Activated T-cell treated with anti-CD3 and anti-CD28 coated beads, Interleukin-2, amount 50 U/mL, for 4 hours (primary cell): ENCODE data around the gene EDA. TPM values are rescaled to one million over a fixed set of nuclear protein-coding genes. Genes with fewer than 3 reads are reported as not detected.

Experiments used
- ATAC-seq, 2 donors: fragments of 200-7000 bp; cut with Tn5 transposase; one replicate each; pipeline ENCODE4 v1.10.0; 2021
- DNase-seq: peaks from one replicate; pipeline ENCODE4 v3.0.0-alpha.2; 2020
- H3K27me3 Mint-ChIP-seq: one replicate; pipeline ENCODE4 v1.8.0; 2021; ENCODE audit warnings: low read depth, mixed read lengths
- H3K36me3 Mint-ChIP-seq: one replicate; pipeline ENCODE4 v1.8.0; 2022; ENCODE audit warnings: mixed read lengths; ENCODE audit not compliant: insufficient read depth
- H3K4me1 Mint-ChIP-seq: one replicate; pipeline ENCODE4 v1.8.0; 2021; ENCODE audit warnings: low read depth, mixed read lengths
- H3K4me3 Mint-ChIP-seq: one replicate; pipeline ENCODE4 v1.8.0; 2021; ENCODE audit warnings: mild to moderate bottlenecking, moderate library complexity, mixed read lengths
- H3K9me3 Mint-ChIP-seq: one replicate; pipeline ENCODE4 v1.8.0; 2021; ENCODE audit warnings: mixed read lengths
- total RNA-seq, 3 donors: library from RNA; stranded (reverse); gene quantifications; one replicate each; pipeline ENCODE4 v1.2.1, GENCODE V29; 2021

EDA gene
- total RNA-seq, 3 donors from 2014 or later = 0.42 to 2.6 (median 1.2) TPM

DNA sequence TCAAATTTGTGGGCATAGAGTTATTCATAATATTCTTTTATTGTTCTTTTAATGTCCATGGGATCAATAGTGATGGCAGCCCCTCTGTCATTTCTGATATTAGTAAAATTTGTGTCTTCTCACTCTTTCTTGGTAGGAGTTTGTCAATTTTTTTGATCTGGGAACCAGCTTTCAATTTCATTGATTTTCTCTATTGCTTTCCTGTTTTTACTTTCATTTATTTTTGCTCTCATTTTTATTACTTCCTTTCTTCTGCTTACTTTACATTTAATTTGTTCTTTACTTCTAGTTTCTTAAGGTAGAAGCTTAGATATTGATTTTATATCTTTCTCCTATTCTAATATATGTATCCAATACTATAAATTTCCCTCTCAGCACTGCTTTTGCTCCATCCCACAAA lies 393.1 kb downstream of the EDA start:
- H3K9me3 Mint-ChIP-seq = no peaks in the 10 kb centered on the region
- no peak for ATAC-seq
- DNase-seq = no peak
- H3K36me3 Mint-ChIP-seq = no peaks in the 10 kb centered on the region
- H3K27me3 Mint-ChIP-seq = no peaks in the 10 kb centered on the region
- peaks cover 7% of the 10 kb centered on the region for H3K4me1 Mint-ChIP-seq
- no peak overlapping the region for H3K4me3 Mint-ChIP-seq

DNA sequence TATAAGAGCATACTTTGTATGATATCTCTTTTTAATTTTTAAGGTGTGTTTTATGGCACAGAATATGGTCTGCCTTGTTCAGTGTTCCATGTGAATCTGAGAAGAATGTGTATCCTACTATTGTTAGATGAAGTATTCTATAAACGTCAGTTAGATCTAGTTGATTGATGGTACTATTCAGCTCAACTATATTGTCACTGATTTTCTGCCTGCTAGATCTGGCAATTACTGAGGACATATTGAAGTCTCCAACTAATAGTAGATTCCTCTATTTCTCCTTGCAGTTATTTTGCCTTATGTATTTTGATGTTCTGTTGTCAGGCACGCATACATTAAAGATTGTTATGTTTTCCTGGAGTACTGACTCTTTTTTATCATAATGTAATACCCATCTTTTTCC lies 394.1 kb downstream of the EDA start:
- no peak for DNase-seq

DNA sequence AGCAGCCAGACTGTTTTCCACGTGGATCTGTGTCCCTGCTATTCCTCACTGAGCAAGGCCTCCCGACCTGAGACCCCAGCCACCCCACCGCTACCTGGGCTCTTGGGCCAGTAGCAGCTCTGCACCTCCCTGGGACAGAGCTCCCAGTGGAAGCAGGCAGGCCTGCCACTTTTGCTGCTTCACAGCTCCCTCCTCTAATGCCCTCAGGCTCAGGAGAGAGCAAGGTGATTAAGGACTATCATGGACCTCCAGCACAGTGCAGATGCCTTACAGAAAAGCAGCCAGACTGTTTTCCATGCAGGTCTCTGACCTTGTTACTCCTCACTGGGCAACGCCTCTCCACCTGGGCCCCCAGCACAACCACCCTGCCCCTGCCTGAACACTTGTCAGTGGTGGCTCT lies 396.8 kb downstream of the EDA start:
- H3K36me3 Mint-ChIP-seq = no peaks in the 10 kb centered on the region

More for the DNA sequence above, 394.1 kb downstream of the EDA start:
- Mint-ChIP-seq H3K9me3 (no peaks in the 10 kb centered on the region), H3K36me3 (no peaks in the 10 kb centered on the region), H3K4me3 (no peak overlapping the region), H3K27me3 (no peaks in the 10 kb centered on the region), H3K4me1 (peaks cover 14% of the 10 kb centered on the region)
- ATAC-seq = no peak

DNA sequence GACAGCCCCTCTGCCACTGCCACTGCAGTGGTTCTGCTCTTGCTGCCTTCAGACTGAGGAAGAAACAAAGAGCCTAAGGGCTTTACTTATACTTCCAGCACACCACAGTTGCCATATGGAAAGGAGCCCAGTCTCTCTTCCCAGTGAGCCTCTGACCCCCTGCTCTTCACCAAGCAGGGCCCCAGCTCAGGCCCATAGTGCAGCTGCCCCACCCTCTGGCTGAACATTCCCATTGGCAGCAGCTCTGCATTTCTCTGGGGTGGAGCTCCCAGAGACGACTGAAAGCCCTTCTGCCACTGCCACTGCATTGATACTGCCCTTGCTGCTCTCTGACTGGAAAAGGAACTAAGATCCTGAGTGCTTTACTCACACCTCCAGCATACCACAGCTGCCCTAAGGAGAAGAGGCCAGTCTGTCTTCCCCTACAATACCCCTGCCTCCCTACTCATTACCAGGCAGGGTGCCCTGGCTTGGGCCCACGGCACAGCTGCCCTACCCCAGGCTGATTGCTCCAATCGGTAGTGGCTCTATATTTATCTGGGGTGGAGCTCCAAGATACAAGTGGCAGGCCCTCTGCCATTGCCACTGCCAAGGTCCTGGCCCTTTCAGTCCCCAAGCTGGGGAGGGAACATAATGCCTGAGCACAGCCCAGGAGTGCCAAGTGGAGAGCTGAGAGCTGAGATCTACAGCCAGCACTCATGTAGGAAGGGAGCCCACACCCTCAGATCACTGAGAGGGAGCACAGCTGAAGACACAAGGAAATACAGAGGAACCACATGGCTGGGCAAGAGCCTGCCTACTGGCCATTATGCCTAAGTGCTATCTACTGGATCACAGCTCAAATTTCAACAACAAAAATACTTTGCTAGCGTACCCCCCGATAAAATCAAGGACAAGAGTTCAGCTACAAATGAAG lies 397.8 kb downstream of the EDA start:
- Mint-ChIP-seq H3K9me3 (no peaks in the 10 kb centered on the region), H3K27me3 (no peaks in the 10 kb centered on the region), H3K4me3 (no peak overlapping the region), H3K4me1 (peaks cover 36% of the 10 kb centered on the region), H3K36me3 (no peaks in the 10 kb centered on the region)
- DNase-seq (no peak), ATAC-seq (no peak)

More for the DNA sequence above, 396.8 kb downstream of the EDA start:
- H3K9me3 Mint-ChIP-seq = no peaks in the 10 kb centered on the region
- H3K4me3 Mint-ChIP-seq = no peak overlapping the region
- no peaks in the 10 kb centered on the region for H3K27me3 Mint-ChIP-seq
- ATAC-seq (no peak), DNase-seq (no peak)
- H3K4me1 Mint-ChIP-seq = peaks cover 36% of the 10 kb centered on the region

DNA sequence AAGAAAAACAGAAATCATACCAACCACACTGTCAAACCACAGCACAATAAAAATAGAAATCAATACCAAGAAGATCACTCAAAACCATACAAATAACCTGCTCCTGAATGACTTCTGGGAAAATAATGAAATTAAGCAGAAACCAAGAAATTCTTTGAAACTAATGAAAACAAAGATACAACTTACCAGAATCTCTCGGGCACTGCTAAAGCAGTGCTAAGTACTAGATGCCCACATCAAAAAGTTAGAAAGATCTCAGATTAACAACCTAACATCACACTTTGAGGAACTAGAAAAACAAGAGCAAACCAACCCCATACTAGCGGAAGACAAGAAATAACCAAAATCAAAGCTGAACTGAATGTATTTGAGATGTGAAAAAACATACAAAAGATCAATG lies 400.6 kb downstream of the EDA start:
- H3K4me1 Mint-ChIP-seq = peaks cover 36% of the 10 kb centered on the region
- ATAC-seq = no peak
- H3K4me3 Mint-ChIP-seq = no peak overlapping the region

DNA sequence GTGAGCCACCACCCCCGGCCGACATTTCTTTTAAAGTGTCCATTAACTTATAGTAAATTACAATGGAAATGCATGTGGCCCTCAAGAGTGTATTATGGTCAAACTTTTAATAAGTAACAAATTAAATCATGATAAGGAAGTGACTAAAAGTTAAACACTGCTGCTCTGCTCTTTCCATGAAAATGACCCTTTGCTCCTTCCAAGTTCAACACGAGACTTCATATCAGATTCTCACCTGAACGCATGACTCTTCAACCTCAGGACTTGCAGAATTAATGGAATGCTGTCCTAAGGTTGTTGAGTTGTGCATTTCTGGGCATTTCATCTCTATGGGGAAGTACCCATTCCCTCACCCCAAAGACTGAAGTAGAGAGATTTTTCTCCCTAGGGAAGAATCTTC lies 406.7 kb downstream of the EDA start:
- DNase-seq (no peak), ATAC-seq (no peak)
- no peaks in the 10 kb centered on the region for H3K9me3 Mint-ChIP-seq
- no peaks in the 10 kb centered on the region for H3K27me3 Mint-ChIP-seq
- peaks cover 41% of the 10 kb centered on the region for H3K4me1 Mint-ChIP-seq
- H3K4me3 Mint-ChIP-seq = no peak overlapping the region
- no peaks in the 10 kb centered on the region for H3K36me3 Mint-ChIP-seq

More for the DNA sequence above, 400.6 kb downstream of the EDA start:
- DNase-seq = no peak
- H3K27me3 Mint-ChIP-seq = no peaks in the 10 kb centered on the region
- no peaks in the 10 kb centered on the region for H3K36me3 Mint-ChIP-seq
- H3K9me3 Mint-ChIP-seq = no peaks in the 10 kb centered on the region

DNA sequence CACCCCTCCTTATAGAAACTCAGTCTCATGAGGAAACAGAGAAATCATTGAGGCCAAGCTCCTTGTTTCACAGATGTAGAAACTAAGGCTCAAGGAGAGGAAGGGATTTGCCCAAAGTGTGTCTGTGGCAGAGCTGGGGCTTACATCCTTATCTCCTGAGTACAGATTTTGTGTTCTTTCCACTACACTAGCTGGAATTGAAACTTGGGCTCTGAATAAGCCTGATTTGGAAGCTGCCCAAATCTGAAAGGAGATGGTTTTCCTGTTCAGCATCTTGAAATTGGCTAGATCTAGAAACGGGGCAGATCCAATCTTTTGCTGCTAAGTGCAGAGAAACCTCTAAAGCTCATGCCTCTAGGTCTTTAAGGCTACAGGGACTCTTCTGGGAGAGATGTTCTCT lies 409.6 kb downstream of the EDA start:
- Mint-ChIP-seq H3K4me1 (peaks cover 52% of the 10 kb centered on the region), H3K9me3 (no peaks in the 10 kb centered on the region)
- no peak for DNase-seq

DNA sequence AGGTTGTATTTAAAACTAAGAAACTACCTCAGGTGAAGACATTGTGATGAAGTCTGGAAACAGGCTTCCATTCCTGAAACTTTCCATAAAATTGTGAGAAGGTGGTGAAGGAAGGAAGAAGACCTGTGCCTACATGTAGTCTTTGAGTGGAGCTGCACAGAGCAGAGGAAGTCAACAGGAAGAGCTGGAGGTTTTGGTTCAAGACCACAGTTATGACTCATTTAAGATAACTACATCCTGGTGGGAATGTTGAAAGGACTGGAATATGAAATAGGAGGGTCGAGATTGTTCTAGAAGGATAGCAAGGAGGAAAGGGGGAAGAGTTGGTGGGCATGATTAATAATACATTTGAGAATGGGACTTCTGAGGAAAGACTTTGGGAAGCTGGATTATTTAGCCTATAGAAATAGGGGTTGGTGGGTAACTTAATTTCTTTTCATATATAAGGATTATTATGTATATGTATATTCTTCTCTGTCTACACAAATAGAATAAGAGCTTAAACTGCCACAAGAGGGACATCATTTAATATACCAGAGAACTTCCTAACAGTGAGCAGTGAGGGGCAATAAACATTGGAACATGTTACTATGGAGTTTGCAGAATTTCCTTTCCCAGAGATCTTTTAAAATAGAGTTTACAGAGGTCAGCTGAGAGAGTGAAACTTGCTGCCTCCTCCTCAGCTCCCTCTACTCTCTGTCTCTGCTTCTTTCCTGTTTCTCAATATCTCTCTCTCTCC lies 410.4 kb downstream of the EDA start:
- no peak for DNase-seq
- no peak for ATAC-seq
- Mint-ChIP-seq H3K4me3 (no peak overlapping the region), H3K27me3 (no peaks in the 10 kb centered on the region), H3K4me1 (peaks cover 55% of the 10 kb centered on the region), H3K36me3 (no peaks in the 10 kb centered on the region), H3K9me3 (no peaks in the 10 kb centered on the region)

More for the DNA sequence above, 409.6 kb downstream of the EDA start:
- Mint-ChIP-seq H3K36me3 (no peaks in the 10 kb centered on the region), H3K4me3 (no peak overlapping the region), H3K27me3 (no peaks in the 10 kb centered on the region)
- ATAC-seq = no peak

DNA sequence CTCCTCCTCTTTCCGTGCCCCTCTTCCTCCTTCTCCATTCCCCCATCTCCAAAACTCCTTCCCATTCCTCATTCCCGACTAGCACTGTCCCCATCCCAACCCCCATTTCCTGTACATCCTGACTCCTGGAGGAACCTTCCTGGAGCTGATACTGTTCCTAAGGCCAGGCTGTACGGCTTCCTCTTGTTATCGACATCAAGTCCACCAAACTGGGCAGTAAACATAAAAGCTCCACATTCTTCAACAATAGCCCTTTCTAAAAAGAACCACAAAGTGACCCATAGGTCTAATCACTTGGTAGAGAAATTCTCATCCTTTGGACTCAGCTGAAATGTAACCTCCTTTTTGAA lies 410.9 kb downstream of the EDA start:
- H3K36me3 Mint-ChIP-seq = no peaks in the 10 kb centered on the region
- DNase-seq = no peak
- no peaks in the 10 kb centered on the region for H3K27me3 Mint-ChIP-seq
- peaks cover 55% of the 10 kb centered on the region for H3K4me1 Mint-ChIP-seq
- ATAC-seq = no peak
- H3K4me3 Mint-ChIP-seq = no peak overlapping the region
- H3K9me3 Mint-ChIP-seq = no peaks in the 10 kb centered on the region

DNA sequence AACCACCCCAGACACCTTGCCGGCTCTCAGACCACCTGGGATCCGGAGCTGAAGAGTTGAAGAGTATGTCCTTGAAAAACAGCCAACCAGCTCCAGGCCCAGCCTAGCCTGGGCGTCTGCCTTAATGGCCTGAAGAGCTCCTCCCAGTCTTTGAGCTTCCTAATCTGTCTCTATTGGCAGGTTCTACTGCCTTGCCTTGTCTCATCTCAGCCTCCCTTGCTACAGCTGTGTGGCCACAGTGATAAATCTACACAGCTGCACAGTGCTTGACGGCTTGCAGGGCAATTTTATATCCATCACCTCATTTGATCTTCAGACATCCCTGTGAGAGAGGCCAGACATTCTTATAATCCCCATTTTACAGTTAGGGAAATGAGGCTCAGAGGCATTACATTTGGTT lies 413.9 kb downstream of the EDA start:
- DNase-seq = no peak
- H3K4me1 Mint-ChIP-seq = peaks cover 44% of the 10 kb centered on the region
- H3K36me3 Mint-ChIP-seq = no peaks in the 10 kb centered on the region
- H3K4me3 Mint-ChIP-seq = no peak overlapping the region
- H3K9me3 Mint-ChIP-seq = no peaks in the 10 kb centered on the region
- ATAC-seq = no peak
- H3K27me3 Mint-ChIP-seq = no peaks in the 10 kb centered on the region

DNA sequence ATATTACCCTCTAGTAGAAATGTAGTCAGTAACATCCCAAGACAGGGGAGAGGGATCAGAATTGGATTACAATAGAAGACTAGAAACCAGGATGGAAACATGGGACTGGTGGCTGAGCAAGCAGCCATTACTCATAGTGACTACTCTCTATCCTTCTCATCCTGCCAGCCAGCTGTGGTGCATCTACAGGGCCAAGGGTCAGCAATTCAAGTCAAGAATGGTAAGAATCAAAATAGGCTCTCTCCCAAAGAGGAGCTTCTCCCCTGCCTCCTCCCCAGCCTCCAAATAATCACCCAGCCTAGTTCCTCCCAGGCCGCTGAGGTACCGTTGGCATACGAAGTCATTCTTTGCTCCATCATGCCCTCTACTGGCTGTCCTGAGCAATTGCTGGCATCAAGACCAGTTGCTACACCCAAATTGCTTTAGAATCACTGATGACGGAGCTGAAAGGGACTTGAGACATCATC lies 414.4 kb downstream of the EDA start:
- peak; percentile 23 for DNase-seq

DNA sequence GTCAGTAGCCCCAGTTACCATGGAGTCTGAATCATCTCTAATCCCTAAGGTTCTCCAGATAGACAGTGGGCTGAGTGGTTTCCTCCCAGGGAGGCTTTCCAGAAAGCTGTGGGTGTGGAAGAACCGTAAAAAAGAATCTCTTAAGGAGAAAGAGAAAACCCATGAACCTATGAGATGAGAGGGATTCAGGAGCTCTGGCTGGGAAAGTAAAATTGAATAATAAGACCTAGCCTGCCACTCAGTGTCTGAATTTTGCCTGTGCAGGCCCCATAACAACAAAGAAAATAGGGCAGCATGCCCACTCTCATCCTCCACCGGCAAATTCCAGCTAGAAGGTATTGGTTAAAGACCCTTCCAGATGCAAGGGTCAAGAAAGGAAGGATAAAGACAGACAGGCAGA lies 416.9 kb downstream of the EDA start:
- H3K4me1 Mint-ChIP-seq = peaks cover 20% of the 10 kb centered on the region
- DNase-seq = no peak
- no peak overlapping the region for H3K4me3 Mint-ChIP-seq
- no peaks in the 10 kb centered on the region for H3K36me3 Mint-ChIP-seq
- no peaks in the 10 kb centered on the region for H3K27me3 Mint-ChIP-seq
- H3K9me3 Mint-ChIP-seq = no peaks in the 10 kb centered on the region
- ATAC-seq = no peak

More for the DNA sequence above, 414.4 kb downstream of the EDA start:
- Mint-ChIP-seq H3K9me3 (no peaks in the 10 kb centered on the region), H3K36me3 (no peaks in the 10 kb centered on the region), H3K4me3 (no peak overlapping the region), H3K27me3 (no peaks in the 10 kb centered on the region), H3K4me1 (peaks cover 39% of the 10 kb centered on the region)
- peak; percentile 30 to 67 for ATAC-seq

DNA sequence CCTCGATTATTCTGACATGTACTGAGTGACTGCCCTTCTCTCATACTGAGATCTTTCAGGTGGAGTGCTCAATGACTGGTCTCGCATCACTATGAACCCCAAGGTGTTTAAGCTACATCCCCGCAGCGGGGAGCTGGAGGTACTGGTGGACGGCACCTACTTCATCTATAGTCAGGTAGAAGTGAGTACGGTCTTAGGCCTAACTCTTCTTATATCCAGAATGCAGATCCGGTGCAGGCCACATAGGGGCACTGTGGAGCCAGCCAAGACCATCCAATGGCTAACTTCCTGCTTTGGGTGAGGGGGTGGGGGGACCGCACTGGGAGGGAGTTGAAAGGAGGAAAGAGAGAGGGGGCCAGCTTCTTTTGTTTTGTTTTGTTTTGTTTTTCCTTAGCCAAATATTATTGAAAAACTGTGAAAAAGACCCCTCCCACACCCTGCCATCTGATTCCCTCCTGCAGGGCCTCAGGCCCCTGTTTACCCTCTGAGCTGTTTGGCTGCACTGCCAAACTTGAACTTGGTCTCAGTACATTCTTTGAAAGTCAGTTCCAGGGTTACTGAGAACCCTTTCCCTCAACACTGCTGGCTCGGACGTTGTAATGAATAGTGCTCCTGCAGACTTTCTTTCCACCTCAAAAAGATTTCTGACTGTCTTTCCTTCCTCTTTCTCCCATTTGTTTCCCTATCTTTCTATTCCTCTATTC lies 417.6 kb downstream of the EDA start:
- Mint-ChIP-seq H3K27me3 (no peaks in the 10 kb centered on the region), H3K36me3 (no peaks in the 10 kb centered on the region), H3K9me3 (no peaks in the 10 kb centered on the region), H3K4me3 (no peak overlapping the region), H3K4me1 (peaks cover 19% of the 10 kb centered on the region)
- DNase-seq (no peak), ATAC-seq (no peak)

DNA sequence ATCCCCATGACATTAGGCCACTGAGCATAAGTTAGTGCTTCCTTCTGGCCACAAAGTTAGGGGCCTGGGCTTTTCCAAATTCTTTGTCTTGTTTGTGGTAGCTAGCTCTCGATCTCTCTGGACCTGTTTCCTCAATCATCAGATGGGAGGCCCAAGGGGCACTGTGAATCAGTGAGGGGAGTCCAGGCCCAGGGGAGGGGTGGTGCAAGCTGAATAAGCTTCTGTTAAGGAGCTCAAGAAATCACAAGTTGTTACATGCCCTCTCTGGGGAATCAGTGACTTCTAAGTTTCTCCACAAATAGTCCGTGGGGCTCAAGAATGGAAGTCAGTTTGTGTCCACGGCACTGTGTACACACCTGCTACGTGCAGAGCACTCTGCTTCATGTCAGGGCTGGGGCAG lies 418.7 kb downstream of the EDA start:
- Mint-ChIP-seq H3K27me3 (no peaks in the 10 kb centered on the region), H3K4me1 (peaks cover 12% of the 10 kb centered on the region), H3K4me3 (no peak overlapping the region), H3K36me3 (no peaks in the 10 kb centered on the region), H3K9me3 (no peaks in the 10 kb centered on the region)
- ATAC-seq = no peak
- DNase-seq = no peak
